ENCODE results near the gene CYP2W1.

Gene CYP2W1

DNA sequence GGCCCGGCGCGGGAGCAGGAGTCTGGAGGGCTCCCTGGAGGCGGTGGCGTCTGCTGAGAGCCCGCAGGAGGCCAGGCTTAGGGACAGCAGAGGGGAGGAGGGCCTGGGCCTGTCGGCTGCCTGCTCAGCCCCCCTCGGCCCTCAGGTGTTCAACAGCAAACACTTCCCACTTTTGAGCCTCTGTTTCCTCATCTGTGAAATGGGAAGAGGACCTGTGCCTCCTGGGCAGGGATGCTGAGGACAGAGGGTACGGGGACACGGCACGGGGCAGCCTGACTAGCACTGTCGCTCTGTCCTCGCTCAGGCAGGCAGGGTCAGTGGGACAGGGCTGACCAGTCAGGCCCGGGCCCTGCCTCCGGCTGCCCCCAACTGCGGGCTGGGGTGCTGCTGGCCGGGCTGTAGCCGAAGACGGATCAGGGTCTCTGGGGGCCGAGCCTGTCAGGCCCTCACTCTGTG is 663 bp downstream of the CYP2W1 start:
- no peak for DNase-seq

DNA sequence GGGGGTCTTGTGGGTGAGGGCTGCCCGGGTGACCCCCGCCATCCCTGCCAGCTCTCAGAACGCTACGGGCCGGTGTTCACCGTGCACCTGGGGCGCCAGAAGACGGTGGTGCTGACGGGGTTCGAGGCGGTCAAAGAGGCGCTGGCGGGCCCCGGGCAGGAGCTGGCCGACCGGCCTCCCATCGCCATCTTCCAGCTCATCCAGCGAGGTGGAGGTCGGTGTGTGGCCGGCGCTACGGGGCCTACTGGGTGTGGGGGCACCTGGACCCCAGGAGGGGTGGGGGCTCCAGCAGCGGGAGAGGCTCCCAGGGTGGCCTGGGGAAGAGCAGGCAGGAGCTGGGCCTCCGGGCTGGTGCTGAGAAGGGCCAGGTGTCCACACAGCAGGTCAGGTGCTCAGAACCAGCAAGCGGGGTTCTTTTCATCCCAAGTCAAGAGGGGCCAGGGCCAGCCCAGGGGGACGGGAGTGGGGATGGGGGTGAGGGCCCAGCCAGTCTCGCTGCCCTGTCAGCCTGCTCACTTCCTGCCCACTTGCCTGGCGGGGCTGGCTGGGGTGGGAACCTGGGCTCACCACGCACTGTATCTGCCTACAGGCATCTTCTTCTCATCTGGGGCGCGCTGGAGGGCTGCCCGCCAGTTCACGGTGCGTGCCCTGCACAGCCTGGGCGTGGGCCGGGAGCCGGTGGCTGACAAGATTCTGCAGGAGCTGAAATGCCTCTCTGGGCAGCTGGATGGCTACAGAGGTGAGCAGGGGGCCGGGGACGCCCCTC is 1.6 kb downstream of the CYP2W1 start:
- DNase-seq: no peak

- no peak for DNase-seq
These were observed 2.1 kb downstream of the CYP2W1 start for GRCh38 chr7:985127-985416.

GRCh38 chr7:985915-986741 is 3.1 kb downstream of the CYP2W1 start:
- no peak for DNase-seq

DNA sequence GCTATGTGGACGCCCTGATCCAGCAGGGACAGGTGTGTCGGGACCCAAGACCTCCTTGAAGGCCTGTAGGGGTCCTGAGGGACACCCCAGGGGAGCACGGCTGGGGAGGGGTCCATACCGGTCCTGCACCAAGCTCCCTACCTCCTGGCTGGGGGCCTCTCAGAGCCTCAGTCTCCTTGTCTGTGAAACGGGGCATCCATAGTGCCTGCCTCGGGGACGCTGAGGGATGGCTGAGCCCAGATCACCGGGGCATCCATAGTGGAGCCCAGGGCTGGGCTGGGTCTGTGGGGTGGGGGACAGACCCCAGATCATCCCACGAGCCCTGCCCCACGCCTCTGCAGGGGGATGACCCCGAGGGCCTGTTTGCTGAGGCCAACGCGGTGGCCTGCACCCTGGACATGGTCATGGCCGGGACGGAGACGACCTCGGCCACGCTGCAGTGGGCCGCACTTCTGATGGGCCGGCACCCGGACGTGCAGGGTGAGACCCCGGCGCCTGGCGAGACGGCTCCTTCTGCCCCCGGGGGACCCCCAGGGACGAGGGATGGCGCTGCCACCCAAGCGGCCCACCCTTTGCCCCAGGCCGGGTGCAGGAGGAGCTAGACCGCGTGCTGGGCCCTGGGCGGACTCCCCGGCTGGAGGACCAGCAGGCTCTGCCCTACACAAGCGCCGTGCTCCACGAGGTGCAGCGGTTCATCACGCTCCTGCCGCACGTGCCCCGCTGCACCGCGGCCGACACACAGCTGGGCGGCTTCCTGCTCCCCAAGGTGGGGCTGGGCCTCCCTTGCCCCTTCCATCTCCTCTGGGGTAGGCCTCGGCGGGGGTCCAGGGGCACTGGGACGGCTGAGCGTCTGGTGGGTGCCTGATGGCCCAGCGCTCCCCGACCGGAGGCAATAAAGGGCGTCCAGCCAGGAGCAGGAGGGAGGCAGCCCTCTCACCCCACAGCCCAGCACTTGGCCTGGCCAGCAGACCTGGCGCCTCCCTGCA is 4.1 kb downstream of the CYP2W1 start:
- no peak for DNase-seq

- DNase-seq: no peak
These were observed 4.9 kb downstream of the CYP2W1 start for GRCh38 chr7:987909-988308.

DNA sequence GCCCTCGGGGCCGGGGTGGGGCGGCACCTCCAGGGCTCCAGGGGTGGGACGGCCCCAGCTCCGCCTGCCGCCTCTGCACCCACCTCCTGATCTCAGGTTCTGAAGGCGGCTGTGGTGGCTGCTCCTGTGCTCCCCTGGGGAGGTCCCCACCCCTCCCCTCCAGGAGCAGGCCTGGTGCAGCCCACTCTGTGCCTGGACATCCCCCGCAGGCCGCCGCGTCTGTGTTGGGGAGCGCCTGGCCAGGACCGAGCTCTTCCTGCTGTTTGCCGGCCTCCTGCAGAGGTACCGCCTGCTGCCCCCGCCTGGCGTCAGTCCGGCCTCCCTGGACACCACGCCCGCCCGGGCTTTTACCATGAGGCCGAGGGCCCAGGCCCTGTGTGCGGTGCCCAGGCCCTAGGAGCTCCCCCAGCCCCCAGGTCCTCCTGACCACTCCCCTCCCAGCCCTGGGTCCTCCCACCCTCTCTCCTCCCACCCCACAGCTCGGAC is 5.5 kb downstream of the CYP2W1 start:
- DNase-seq: no peak

GRCh38 chr7:988963-989529 is 6.1 kb downstream of the CYP2W1 start:
- DNase-seq: no peak

- no peak for DNase-seq
These were observed 7.5 kb downstream of the CYP2W1 start for GRCh38 chr7:990352-990932.

GRCh38 chr7:990933-991728 is 8.2 kb downstream of the CYP2W1 start:
- no peak for DNase-seq

DNA sequence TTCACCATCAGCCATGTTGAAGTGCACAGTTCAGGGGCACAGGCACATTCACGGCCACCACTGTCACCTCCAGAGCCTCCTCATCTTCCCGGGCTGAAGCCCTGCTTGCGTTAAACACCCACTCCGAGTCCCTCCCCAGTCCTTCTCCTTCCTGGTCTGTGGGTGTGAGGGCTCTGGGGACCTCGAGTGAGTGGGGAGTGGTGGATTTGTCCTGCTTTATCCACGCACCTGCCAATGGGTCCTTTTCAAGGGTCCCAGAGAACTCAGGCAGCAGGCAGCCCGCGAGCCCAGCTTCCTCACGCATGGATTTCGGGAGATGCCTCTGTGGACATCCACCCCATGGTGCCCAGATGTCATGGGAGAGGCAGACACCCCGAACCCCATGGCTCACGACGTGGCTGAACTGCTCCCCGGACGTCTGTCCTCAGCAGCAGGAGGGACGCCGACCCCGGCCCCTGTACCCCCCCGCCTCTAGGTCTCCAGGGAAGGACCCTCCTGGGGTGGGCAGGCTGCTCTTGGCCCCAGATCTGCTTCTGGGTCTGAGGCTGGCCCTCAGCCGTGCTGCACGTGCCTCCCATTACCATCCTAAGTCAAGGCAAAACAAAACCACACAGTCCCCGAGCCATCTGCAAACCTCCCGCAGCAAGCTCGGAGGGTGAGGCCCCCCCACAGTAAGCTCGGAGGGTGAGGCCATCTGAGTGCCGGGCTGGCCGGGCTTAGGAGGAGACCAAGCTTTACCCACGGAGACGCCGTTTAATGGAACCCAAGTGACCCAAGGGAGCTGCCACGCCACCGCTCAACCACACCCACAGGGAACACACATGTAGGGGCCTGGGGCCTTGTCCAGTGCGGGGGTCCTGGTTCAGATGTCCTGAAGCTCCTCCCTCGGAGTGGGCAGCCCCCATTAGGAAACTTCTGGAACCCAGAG is 9.0 kb downstream of the CYP2W1 start:
- no peak for DNase-seq

GRCh38 chr7:992709-993607 is 10.0 kb downstream of the CYP2W1 start:
- DNase-seq: peak; percentile 96

- DNase-seq: no peak
These were observed 11.8 kb downstream of the CYP2W1 start for GRCh38 chr7:994592-995308.

DNA sequence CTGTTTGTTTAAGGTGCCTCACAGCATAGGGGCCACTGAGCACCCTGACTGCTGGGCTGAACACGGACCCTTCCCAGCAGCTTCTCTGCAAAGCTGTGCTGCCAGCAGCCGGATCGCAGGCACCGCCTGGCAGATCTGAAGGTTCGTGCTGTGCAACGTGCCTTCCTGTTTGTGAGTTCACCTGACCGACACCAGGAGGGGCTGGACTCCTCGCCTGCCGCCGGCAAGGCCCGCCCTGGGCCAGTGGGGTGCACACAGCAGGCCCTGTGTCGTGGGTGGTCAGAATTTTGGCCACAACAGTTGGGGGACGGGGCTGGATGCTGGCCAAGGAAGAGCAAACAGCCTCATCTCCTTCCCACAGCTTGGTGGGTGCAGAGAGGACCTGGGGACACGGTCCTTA is 12.6 kb downstream of the CYP2W1 start:
- no peak for DNase-seq

- DNase-seq: no peak
These were observed 13.3 kb downstream of the CYP2W1 start for GRCh38 chr7:996079-996872.

DNA sequence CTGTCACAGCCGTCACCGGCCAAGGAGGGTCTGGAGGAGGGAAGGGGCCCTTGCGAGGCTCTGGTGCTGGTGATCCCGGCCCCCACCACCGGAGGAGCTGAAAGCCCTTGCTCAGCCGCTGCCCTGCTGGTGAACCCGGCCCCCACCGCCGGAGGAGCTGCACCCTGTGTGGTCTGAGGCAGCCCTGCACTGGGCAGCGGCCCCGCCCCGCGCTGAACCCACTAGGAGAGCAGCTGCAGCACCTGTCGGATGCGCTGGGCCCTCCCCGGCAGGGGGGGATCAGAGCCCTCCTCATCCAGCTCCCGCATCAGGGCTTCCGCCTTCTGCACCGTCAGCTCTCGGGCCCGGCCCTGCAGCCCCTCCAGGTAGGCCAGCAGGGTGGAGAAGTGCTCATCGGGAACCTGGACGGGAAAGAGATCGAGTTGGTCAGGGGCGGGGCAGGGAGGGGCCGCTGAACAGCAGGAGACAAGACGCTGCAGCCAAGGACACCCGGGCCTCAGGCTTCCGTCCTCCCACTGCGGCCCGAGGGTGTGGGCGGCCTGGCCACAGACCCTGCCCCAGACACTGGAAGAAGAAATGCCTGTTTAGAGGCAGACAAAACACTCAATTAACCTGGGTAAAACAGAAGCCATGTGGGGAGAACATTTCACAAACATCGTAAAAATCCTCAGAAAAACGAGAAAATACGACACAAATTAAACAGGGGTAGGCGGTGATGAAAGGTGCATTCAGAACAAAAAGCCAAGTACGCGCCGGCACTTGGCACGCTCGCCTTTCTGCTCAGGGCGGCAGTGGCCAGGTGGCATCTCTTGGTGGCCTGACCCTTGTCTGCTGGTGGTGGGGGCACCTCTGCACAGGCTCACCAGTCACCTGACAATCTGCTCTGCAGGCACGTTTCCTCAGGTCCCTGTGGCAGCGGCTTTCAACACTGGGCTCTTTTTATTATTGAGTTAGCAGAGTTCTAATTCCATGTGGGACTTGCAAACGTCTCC is 14.7 kb downstream of the CYP2W1 start:
- no peak for DNase-seq
